HG02870 (cell line): ENCODE data around the gene SCAMP5.

ENCODE experiments used
- ATAC-seq: cut with Tn5 transposase; IDR thresholded peaks from one replicate; pipeline ENCODE4 v1.9.1; 2021; ENCODE audit warnings: mild to moderate bottlenecking, moderate library complexity; ENCODE audit not compliant: unreplicated experiment

SCAMP5 gene

GRCh38 chr15:75044258-75044878, 49.0 kb downstream of the SCAMP5 start:
- ATAC-seq = no peak

- no peak for ATAC-seq
Measured at GRCh38 chr15:75045332-75046015, 50.1 kb downstream of the SCAMP5 start.

GRCh38 chr15:75048394-75048793, 53.0 kb downstream of the SCAMP5 start:
- ATAC-seq = no peak

GRCh38 chr15:75049392-75049791, 54.0 kb downstream of the SCAMP5 start:
- no peak for ATAC-seq

GRCh38 chr15:75050283-75050682, 54.9 kb downstream of the SCAMP5 start:
- no peak for ATAC-seq

- no peak for ATAC-seq
Measured at GRCh38 chr15:75051191-75051608, 55.8 kb downstream of the SCAMP5 start.

GRCh38 chr15:75051711-75052110, 56.3 kb downstream of the SCAMP5 start:
- ATAC-seq = no peak

GRCh38 chr15:75052972-75053747, 57.8 kb downstream of the SCAMP5 start:
- no peak for ATAC-seq

- ATAC-seq = no peak
Measured at GRCh38 chr15:75053748-75054125, 58.4 kb downstream of the SCAMP5 start.

GRCh38 chr15:75054172-75054897, 59.0 kb downstream of the SCAMP5 start:
- no peak for ATAC-seq

GRCh38 chr15:75056036-75056435, 60.7 kb downstream of the SCAMP5 start:
- ATAC-seq = no peak

GRCh38 chr15:75058127-75058905, 63.0 kb downstream of the SCAMP5 start:
- ATAC-seq = no peak

GRCh38 chr15:75059607-75060006, 64.2 kb downstream of the SCAMP5 start:
- ATAC-seq = no peak

GRCh38 chr15:75061272-75061671, 65.9 kb downstream of the SCAMP5 start:
- ATAC-seq = peak; percentile 59

- ATAC-seq = no peak
Measured at GRCh38 chr15:75062706-75063105, 67.3 kb downstream of the SCAMP5 start.

GRCh38 chr15:75063338-75063737, 68.0 kb downstream of the SCAMP5 start:
- ATAC-seq = no peak

- ATAC-seq = no peak
Measured at GRCh38 chr15:75063889-75064288, 68.5 kb downstream of the SCAMP5 start.

- no peak for ATAC-seq
Measured at GRCh38 chr15:75064846-75065245, 69.5 kb downstream of the SCAMP5 start.

- no peak for ATAC-seq
Measured at GRCh38 chr15:75065467-75065850, 70.1 kb downstream of the SCAMP5 start.

GRCh38 chr15:75065851-75066509, 70.6 kb downstream of the SCAMP5 start:
- no peak for ATAC-seq
